ENCODE results near the gene INSR.

GRCh38 chr19:7257148-7258040 lies 36.8 kb downstream of the INSR start:
- TF ChIP-seq CTCF (IDR thresholded peaks at IDR 0.05) (no peak), POLR2A (IDR thresholded peaks at IDR 0.05) (no peak)
